Ovary (tissue), 9 donors: ENCODE measurements around the gene HSP90B1. TPM values are rescaled to one million over a fixed set of nuclear protein-coding genes. Genes with fewer than 3 reads are reported as not detected.

Experiments used
- DNase-seq, 5 donors: peaks; one replicate each; pipeline ENCODE4 v3.0.0-alpha.2; 2019 to 2020
- H3K27ac ChIP-seq, 2 donors: fragments of 200-600 bp; one replicate each; pipeline versions ENCODE4 v1.5.1 to v1.8.0; 2019 to 2022
- H3K27me3 ChIP-seq: fragments of 200-600 bp; one replicate; pipeline ENCODE4 v1.8.0; 2022
- H3K36me3 ChIP-seq: fragments of 200-600 bp; sonication (generic); one replicate; pipeline ENCODE4 v1.5.1; 2019
- H3K4me1 ChIP-seq: one replicate; pipeline ENCODE4 v1.8.1; 2013; ENCODE audit warnings: mild to moderate bottlenecking, moderate library complexity; ENCODE audit not compliant: insufficient read depth
- H3K4me3 ChIP-seq: fragments of 200-600 bp; sonication (generic); one replicate; pipeline ENCODE4 v1.5.1; 2017
- H3K9me3 ChIP-seq, 2 donors: fragments of 200-600 bp in 1 of 2; sonication (generic) in 1 of 2; one replicate each; pipeline versions ENCODE4 v1.5.1 to v1.8.1; 2013 to 2019; ENCODE audit warnings: mild to moderate bottlenecking in 1 of 2, moderate library complexity in 1 of 2
- EP300 ChIP-seq: sonication (generic); formaldehyde crosslinking; IDR thresholded peaks from one replicate; pipeline ENCODE4 v1.6.1; 2017; ENCODE audit warnings: antibody characterized with exemption
- POLR2A ChIP-seq: fragments of 450-650 bp; IDR thresholded peaks from one replicate; pipeline ENCODE4 v1.6.1; 2017; ENCODE audit warnings: antibody characterized with exemption, mild to moderate bottlenecking, moderate library complexity
- WGBS, 3 donors: extraction: QIAGEN DNeasy Blood & Tissue Kit in 1 of 3; methylation state at CpG; one replicate each; pipeline versions ENCODE4 v1.1.5 to v1.1.7; 2013 to 2017; 5-methylcytosine and 5-hydroxymethylcytosine counted together
- intact Hi-C, 4 donors: fragments of 100-400 bp; cut with DNase I; formaldehyde crosslinking; loops; one replicate each; pipeline versions ENCODE4 v1.11.0 to v1.15.1; 2022 to 2023
- polyA plus RNA-seq, 2 donors: library from polyadenylated mRNA; stranded (reverse); fragments of 200-250 nt in 1 of 2; fragments of 350-450 nt in 1 of 2; fragmentation: Illumina TruSeq in 1 of 2; extraction: RNeasy Lipid Tissue Mini Kit (QIAGEN cat#74804) in 1 of 2; gene quantifications; one replicate each; pipeline ENCODE4 v1.2.3, GENCODE V29; 2013 to 2014
- total RNA-seq, 7 donors: library from RNA; depleted of rRNA in 2 of 7; stranded (reverse); fragments of >200 nt in 2 of 7; fragmentation: NEBNext Ultra II Directional in 3 of 7; extraction: Animal tissue kit (Norgen Biotek cat#: 25700) in 3 of 7; gene quantifications; one replicate each; pipeline versions ENCODE4 v1.1.0 to v1.2.4, GENCODE V29; 2016 to 2023
- TF ChIP-seq, protein P1 (sequence below), 3 donors: fragments of 450-650 bp in 2 of 3; fragments of 200-600 bp in 1 of 3; IDR thresholded peaks; one replicate each; pipeline versions ENCODE4 v1.5.1 to v1.8.0; 2016 to 2022; ENCODE audit warnings: antibody characterized with exemption in 3 of 3, mild to moderate bottlenecking in 1 of 3
- donor health status: DM: no; HTN: no; CAD: no; lungs with moderate emphysema.
- donor health status: DM: no; HTN: no; CAD: no.
- donor health status: Bipolar disorder and iron deficiency.
- donor health status: DM: yes; HTN: yes; CAD: no.
- donor health status: DM: no; HTN: no; CAD: no.
- donor health status: DM: yes; HTN: yes; CAD: no.

Gene HSP90B1
- total and polyA plus RNA-seq, 9 donors: 217 to 777 (median 442) TPM

DNA sequence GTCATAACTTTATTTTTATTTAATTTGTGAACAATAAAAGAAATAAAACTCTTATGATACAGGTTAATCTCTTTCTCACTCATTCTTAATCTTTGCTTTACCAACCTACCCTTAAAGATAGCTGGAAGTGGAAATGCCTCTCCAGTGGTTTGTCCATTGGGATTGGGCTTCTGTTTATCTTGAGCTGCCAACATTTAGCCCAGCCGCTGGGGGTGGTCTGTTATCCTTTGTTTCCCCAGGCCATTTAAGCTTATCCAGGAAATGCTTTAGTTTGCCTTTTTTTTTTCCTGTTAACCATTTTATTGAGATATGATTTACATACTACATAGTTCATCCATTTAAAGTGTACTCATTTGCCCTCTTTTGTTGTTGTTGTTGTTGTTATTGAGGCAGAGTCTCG, 43.7 kb downstream of the HSP90B1 start:
- no peaks in the 10 kb centered on the region for H3K27me3 ChIP-seq
- no peak overlapping the region for H3K4me3 ChIP-seq
- no peaks in the 10 kb centered on the region for H3K36me3 ChIP-seq
- intact Hi-C loops: loop anchor here in 1 of 4 donors (10.0 kb wide), 1 partner anchor 91 kb away; the partner anchor contains the start of gene HCFC2
- H3K9me3 ChIP-seq: no peaks in the 10 kb centered on the region
- WGBS, 3 donors: 26 to 53% (median 30%) methylated on average over 2 of the region's 2 CpGs
- peaks cover 4% of the 10 kb centered on the region for H3K4me1 ChIP-seq
- TF ChIP-seq, protein P1, sequence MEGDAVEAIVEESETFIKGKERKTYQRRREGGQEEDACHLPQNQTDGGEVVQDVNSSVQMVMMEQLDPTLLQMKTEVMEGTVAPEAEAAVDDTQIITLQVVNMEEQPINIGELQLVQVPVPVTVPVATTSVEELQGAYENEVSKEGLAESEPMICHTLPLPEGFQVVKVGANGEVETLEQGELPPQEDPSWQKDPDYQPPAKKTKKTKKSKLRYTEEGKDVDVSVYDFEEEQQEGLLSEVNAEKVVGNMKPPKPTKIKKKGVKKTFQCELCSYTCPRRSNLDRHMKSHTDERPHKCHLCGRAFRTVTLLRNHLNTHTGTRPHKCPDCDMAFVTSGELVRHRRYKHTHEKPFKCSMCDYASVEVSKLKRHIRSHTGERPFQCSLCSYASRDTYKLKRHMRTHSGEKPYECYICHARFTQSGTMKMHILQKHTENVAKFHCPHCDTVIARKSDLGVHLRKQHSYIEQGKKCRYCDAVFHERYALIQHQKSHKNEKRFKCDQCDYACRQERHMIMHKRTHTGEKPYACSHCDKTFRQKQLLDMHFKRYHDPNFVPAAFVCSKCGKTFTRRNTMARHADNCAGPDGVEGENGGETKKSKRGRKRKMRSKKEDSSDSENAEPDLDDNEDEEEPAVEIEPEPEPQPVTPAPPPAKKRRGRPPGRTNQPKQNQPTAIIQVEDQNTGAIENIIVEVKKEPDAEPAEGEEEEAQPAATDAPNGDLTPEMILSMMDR (IDR thresholded peaks at IDR 0.05): no peak
- no peak for TF ChIP-seq EP300
- no peak for TF ChIP-seq POLR2A
- no peak overlapping the region for H3K27ac ChIP-seq
- no peak for DNase-seq

DNA sequence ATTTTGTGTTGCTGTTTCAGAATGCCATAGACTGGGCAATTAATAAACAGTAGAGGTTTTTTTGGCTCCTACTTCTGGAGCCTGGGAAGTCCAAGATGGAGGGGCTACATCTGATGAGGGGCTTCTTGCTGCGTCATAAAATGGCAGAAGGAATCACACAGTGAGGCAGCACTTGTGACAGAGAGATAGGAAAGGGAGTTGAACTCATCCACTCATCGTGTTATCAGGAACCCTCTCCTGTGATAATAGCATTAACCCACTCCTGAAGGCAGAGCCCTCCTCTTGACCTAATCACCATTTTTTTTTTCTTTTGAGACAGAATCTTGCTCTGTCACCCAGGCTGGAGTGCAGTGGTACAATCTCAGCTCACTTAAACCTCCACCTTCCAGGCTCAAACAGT, 45.2 kb downstream of the HSP90B1 start:
- Histone ChIP-seq H3K4me1 (peaks cover 4% of the 10 kb centered on the region), H3K4me3 (no peak overlapping the region)
- 22 to 51% (median 38%) methylated on average over 2 of the region's 2 CpGs for WGBS, 3 donors

DNA sequence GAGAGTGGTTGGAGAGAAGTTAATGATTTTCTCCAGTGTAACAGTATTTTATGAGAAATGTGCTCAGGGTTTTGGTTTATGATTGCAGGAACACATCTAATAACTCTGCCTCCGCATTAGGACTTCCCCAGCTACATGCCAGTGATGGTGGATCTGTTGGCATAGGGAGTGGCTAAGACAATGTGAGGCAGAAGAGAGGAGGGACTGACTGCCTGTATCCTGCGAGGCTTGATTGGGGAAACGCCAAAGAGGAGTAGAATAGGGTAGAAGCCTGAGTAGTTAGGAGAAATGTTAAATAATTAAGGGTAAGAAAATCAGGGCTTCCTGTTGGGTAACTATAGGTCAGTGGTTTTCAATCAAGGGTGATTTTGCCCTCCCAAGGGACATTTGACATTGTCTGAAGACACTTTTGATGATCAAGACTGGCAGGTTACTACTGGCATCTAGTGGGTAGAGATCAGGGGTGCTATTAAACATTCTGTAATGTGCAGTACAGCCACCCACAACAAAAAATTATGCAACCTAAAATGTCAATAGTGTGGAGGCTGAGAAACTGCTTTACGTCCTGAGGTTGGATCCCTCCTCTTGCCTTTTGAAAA, 48.3 kb downstream of the HSP90B1 start:
- Histone ChIP-seq H3K36me3 (no peaks in the 10 kb centered on the region), H3K4me1 (peaks cover 4% of the 10 kb centered on the region), H3K9me3 (no peaks in the 10 kb centered on the region), H3K27me3 (no peaks in the 10 kb centered on the region), H3K4me3 (no peak overlapping the region), H3K27ac (no peak overlapping the region)
- DNase-seq: no peak
- intact Hi-C loops: loop anchor here in 1 of 4 donors (10.0 kb wide), 1 partner anchor 86 kb away; the partner anchor contains the start of gene HCFC2
- TF ChIP-seq, protein P1 (IDR thresholded peaks at IDR 0.05): no peak
- TF ChIP-seq EP300 (no peak), POLR2A (no peak)
- WGBS, 3 donors: 94 to 97% (median 95%) methylated on average over 4 of the region's 4 CpGs

More for the DNA sequence above, 45.2 kb downstream of the HSP90B1 start:
- no peak for DNase-seq
- Histone ChIP-seq H3K27ac (no peak overlapping the region), H3K27me3 (no peaks in the 10 kb centered on the region), H3K9me3 (no peaks in the 10 kb centered on the region), H3K36me3 (no peaks in the 10 kb centered on the region)
- TF ChIP-seq, protein P1 (IDR thresholded peaks at IDR 0.05): no peak
- TF ChIP-seq POLR2A (no peak), EP300 (no peak)
- intact Hi-C loops: loop anchor here in 1 of 4 donors (10.0 kb wide), 1 partner anchor 89 kb away; the partner anchor contains the start of gene HCFC2

DNA sequence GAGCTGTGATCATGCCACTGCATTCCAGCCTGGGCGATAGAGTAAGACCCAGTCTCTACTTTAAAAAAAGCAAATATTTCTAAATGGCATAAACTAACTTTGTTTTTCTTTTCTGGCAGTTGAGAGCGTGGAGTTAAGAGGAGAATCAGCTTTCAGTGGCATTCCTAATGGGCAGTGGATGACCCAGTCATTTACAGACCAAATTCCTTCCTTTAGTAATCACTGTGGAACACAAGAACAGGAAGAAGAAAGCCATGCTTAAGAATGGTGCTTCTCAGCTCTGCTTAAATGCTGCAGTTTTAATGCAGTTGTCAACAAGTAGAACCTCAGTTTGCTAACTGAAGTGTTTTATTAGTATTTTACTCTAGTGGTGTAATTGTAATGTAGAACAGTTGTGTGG, 56.6 kb downstream of the HSP90B1 start:
- H3K27ac ChIP-seq: no peak overlapping the region
- TF ChIP-seq, protein P1 (IDR thresholded peaks at IDR 0.05): no peak
- TF ChIP-seq EP300 (no peak), POLR2A (no peak)
- intact Hi-C loops: no loop called here
- no peak overlapping the region for H3K4me3 ChIP-seq
- H3K4me1 ChIP-seq: no peaks in the 10 kb centered on the region
- WGBS, 3 donors: 57 to 65% (median 63%) methylated on average over 2 of the region's 2 CpGs
- no peaks in the 10 kb centered on the region for H3K27me3 ChIP-seq
- H3K9me3 ChIP-seq: no peaks in the 10 kb centered on the region
- H3K36me3 ChIP-seq: no peaks in the 10 kb centered on the region
- DNase-seq: no peak
